PFSK-1 (cell line): ENCODE results near the gene OPRD1.

Source experiments
- FOXP2 ChIP-seq: optimal IDR thresholded peaks from 2 replicates; pipeline ENCODE3; 2011; ENCODE audit warnings: borderline replicate concordance, control low read depth, inconsistent platforms; ENCODE audit not compliant: insufficient read depth; ENCODE audit errors: extremely low read length, extremely low read depth
- POLR2AphosphoS5 ChIP-seq: IDR thresholded peaks from 2 replicates; pipeline ENCODE4 v1.6.1; 2012; ENCODE audit warnings: low read depth, mild to moderate bottlenecking, control low read depth, low read length, moderate library complexity
- REST ChIP-seq, 2 experiments: IDR thresholded peaks; 2 replicates each; pipeline versions ENCODE4 v1.6.1 to v1.8.0; 2011 to 2012; ENCODE audit warnings: low read depth in 2 of 2, low read length in 2 of 2, control low read depth in 1 of 2, inconsistent platforms in 1 of 2, mild to moderate bottlenecking in 1 of 2, moderate library complexity in 1 of 2; ENCODE audit not compliant: insufficient read depth in 1 of 2
- SIN3A ChIP-seq: IDR thresholded peaks from 2 replicates; pipeline ENCODE4 v1.6.1; 2012; ENCODE audit warnings: mild to moderate bottlenecking, low read length, moderate library complexity, borderline replicate concordance; ENCODE audit not compliant: insufficient read depth
- TAF1 ChIP-seq: IDR thresholded peaks from 2 replicates; pipeline ENCODE4 v1.6.1; 2012; ENCODE audit warnings: low read length, control low read depth, borderline replicate concordance; ENCODE audit not compliant: insufficient read depth

Gene OPRD1

GRCh38 chr1:28812669-28813468 is 899 bp downstream of the OPRD1 start:
- TF ChIP-seq SIN3A (no peak), FOXP2 (no peak), TAF1 (no peak), POLR2AphosphoS5 (no peak), REST (IDR thresholded peaks at IDR 0.05; ENCODE audit: insufficient read depth in 1 of 2, low read depth in 2 of 2, low read length in 2 of 2) (no peak)

- TF ChIP-seq TAF1 (no peak), SIN3A (no peak), REST (IDR thresholded peaks at IDR 0.05; ENCODE audit: insufficient read depth in 1 of 2, low read depth in 2 of 2, low read length in 2 of 2) (no peak), POLR2AphosphoS5 (no peak), FOXP2 (no peak)
These were observed 2.0 kb downstream of the OPRD1 start for GRCh38 chr1:28813931-28814465.

- TF ChIP-seq REST (IDR thresholded peaks at IDR 0.05; ENCODE audit: insufficient read depth in 1 of 2, low read depth in 2 of 2, low read length in 2 of 2) (no peak), POLR2AphosphoS5 (no peak), SIN3A (no peak), TAF1 (no peak), FOXP2 (no peak)
These were observed 3.7 kb downstream of the OPRD1 start for GRCh38 chr1:28815533-28816185.

- TF ChIP-seq TAF1 (no peak), REST (IDR thresholded peaks at IDR 0.05; ENCODE audit: insufficient read depth in 1 of 2, low read depth in 2 of 2, low read length in 2 of 2) (no peak), SIN3A (no peak), FOXP2 (no peak), POLR2AphosphoS5 (no peak)
These were observed 5.2 kb downstream of the OPRD1 start for GRCh38 chr1:28817133-28817532.
